Natural killer cell (primary cell): ENCODE measurements around the gene CHRNA1. TPM values are rescaled to one million over a fixed set of nuclear protein-coding genes. Genes with fewer than 3 reads are reported as not detected.

Experiments used
- ATAC-seq, 3 donors: fragments of 150-1000 bp in 2 of 3; fragments of 200-7000 bp in 1 of 3; cut with Tn5 transposase; 1 replicate in 1 of 3; 2 replicates in 2 of 3; pipeline ENCODE4 v1.10.0; 2021; ENCODE audit warnings: mild to moderate bottlenecking in 2 of 3, moderate library complexity in 2 of 3
- DNase-seq, 2 donors: peaks; one replicate each; pipeline versions ENCODE4 v3.0.0 to v3.0.0-alpha.2; 2013 to 2021; ENCODE audit warnings: mixed read lengths in 1 of 2
- H3K27ac ChIP-seq: one replicate; pipeline ENCODE4 v1.5.1; 2013; ENCODE audit warnings: mild to moderate bottlenecking, low read length
- H3K27me3 ChIP-seq: one replicate; pipeline ENCODE4 v1.6.1; 2013; ENCODE audit warnings: low read length; ENCODE audit not compliant: control insufficient read depth, insufficient read depth
- H3K36me3 ChIP-seq: one replicate; pipeline ENCODE4 v1.6.1; 2013; ENCODE audit warnings: low read length; ENCODE audit not compliant: control insufficient read depth, insufficient read depth
- H3K4me1 ChIP-seq: one replicate; pipeline ENCODE4 v1.6.1; 2013; ENCODE audit warnings: low read length; ENCODE audit not compliant: control insufficient read depth, insufficient read depth
- H3K4me3 ChIP-seq: one replicate; pipeline ENCODE4 v1.5.1; 2013; ENCODE audit warnings: low read length
- H3K9me3 ChIP-seq: one replicate; pipeline ENCODE4 v1.6.1; 2013; ENCODE audit warnings: low read length; ENCODE audit not compliant: control insufficient read depth, insufficient read depth
- H3K27ac Mint-ChIP-seq, 2 donors: one replicate each; pipeline ENCODE4 v1.8.0; 2022; ENCODE audit warnings: mild to moderate bottlenecking in 2 of 2, mixed read lengths in 2 of 2, moderate library complexity in 1 of 2
- H3K27me3 Mint-ChIP-seq, 2 donors: one replicate each; pipeline ENCODE4 v1.8.0; 2022; ENCODE audit warnings: low read depth in 2 of 2, mixed read lengths in 2 of 2
- H3K36me3 Mint-ChIP-seq: one replicate; pipeline ENCODE4 v1.8.0; 2022; ENCODE audit warnings: mixed read lengths
- H3K4me1 Mint-ChIP-seq, 2 donors: one replicate each; pipeline ENCODE4 v1.8.0; 2022; ENCODE audit warnings: mixed read lengths in 2 of 2
- H3K4me3 Mint-ChIP-seq: one replicate; pipeline ENCODE4 v1.8.0; 2022; ENCODE audit warnings: mild to moderate bottlenecking, moderate library complexity, mixed read lengths
- H3K9me3 Mint-ChIP-seq, 2 donors: one replicate each; pipeline ENCODE4 v1.8.0; 2022; ENCODE audit warnings: mixed read lengths in 2 of 2
- WGBS: methylation state at CpG from one replicate; pipeline ENCODE4 v1.1.7; 2013; ENCODE audit warnings: missing lambda C conversion rate; ENCODE audit not compliant: insufficient coverage; 5-methylcytosine and 5-hydroxymethylcytosine counted together
- intact Hi-C: fragments of 100-400 bp; cut with micrococcal nuclease; formaldehyde crosslinking; loops from one replicate; pipeline ENCODE4 v1.14.2; 2022
- total RNA-seq, 4 donors: library from RNA; stranded (reverse); fragments of 120-200 nt in 1 of 4; gene quantifications; one replicate each; pipeline versions ENCODE4 v1.2.3 to v1.2.4, GENCODE V29; 2013 to 2022
- TF ChIP-seq, protein P1 (sequence below): fragments of 200-600 bp; IDR thresholded peaks from one replicate; pipeline ENCODE4 v1.8.0; 2022; ENCODE audit warnings: antibody characterized with exemption

The CHRNA1 gene
- total RNA-seq, 3 donors from 2014 or later (not counting 1 experiment from before 2014, with no cell fraction given) = 0.23 TPM; not detected in 2

- H3K27ac Mint-ChIP-seq = no peak overlapping the region
- H3K4me1 Mint-ChIP-seq = no peaks in the 10 kb centered on the region
- intact Hi-C loops = no loop called here
- peaks cover 2 to 13% of the 10 kb centered on the region in 2 donors for H3K27me3 Mint-ChIP-seq
- DNase-seq (no peak), ATAC-seq (no peak)
- H3K27me3 ChIP-seq = no peaks in the 10 kb centered on the region
- no peak overlapping the region for H3K27ac ChIP-seq
- H3K36me3 Mint-ChIP-seq = no peaks in the 10 kb centered on the region
- no peaks in the 10 kb centered on the region for H3K36me3 ChIP-seq
- no peaks in the 10 kb centered on the region for H3K9me3 Mint-ChIP-seq
- TF ChIP-seq, protein P1, sequence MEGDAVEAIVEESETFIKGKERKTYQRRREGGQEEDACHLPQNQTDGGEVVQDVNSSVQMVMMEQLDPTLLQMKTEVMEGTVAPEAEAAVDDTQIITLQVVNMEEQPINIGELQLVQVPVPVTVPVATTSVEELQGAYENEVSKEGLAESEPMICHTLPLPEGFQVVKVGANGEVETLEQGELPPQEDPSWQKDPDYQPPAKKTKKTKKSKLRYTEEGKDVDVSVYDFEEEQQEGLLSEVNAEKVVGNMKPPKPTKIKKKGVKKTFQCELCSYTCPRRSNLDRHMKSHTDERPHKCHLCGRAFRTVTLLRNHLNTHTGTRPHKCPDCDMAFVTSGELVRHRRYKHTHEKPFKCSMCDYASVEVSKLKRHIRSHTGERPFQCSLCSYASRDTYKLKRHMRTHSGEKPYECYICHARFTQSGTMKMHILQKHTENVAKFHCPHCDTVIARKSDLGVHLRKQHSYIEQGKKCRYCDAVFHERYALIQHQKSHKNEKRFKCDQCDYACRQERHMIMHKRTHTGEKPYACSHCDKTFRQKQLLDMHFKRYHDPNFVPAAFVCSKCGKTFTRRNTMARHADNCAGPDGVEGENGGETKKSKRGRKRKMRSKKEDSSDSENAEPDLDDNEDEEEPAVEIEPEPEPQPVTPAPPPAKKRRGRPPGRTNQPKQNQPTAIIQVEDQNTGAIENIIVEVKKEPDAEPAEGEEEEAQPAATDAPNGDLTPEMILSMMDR = no peak
- H3K9me3 ChIP-seq = no peaks in the 10 kb centered on the region
- 83% methylated on average over 1 of the region's 1 CpG for WGBS
- no peak overlapping the region for H3K4me3 Mint-ChIP-seq
- H3K4me3 ChIP-seq = no peak overlapping the region
- H3K4me1 ChIP-seq = no peaks in the 10 kb centered on the region
Observed at GRCh38 chr2:174805803-174806202, 41.5 kb upstream of the CHRNA1 start.

GRCh38 chr2:174802459-174802858, 38.2 kb upstream of the CHRNA1 start:
- intact Hi-C loops = no loop called here
- Histone ChIP-seq H3K4me1 (no peaks in the 10 kb centered on the region), H3K4me3 (no peak overlapping the region), H3K27ac (no peak overlapping the region), H3K27me3 (no peaks in the 10 kb centered on the region), H3K9me3 (no peaks in the 10 kb centered on the region), H3K36me3 (no peaks in the 10 kb centered on the region)
- no peak overlapping the region for H3K4me3 Mint-ChIP-seq
- WGBS = 78% methylated on average over 4 of the region's 4 CpGs
- H3K4me1 Mint-ChIP-seq = no peaks in the 10 kb centered on the region
- no peaks in the 10 kb centered on the region for H3K9me3 Mint-ChIP-seq
- H3K27me3 Mint-ChIP-seq = peaks cover 2 to 13% of the 10 kb centered on the region in 2 donors
- DNase-seq (no peak), ATAC-seq (no peak)
- TF ChIP-seq, protein P1 = no peak
- no peak overlapping the region for H3K27ac Mint-ChIP-seq
- H3K36me3 Mint-ChIP-seq = no peaks in the 10 kb centered on the region

GRCh38 chr2:174800436-174801205, 36.3 kb upstream of the CHRNA1 start:
- no peaks in the 10 kb centered on the region for H3K9me3 ChIP-seq
- TF ChIP-seq, protein P1 = no peak
- no peaks in the 10 kb centered on the region for H3K27me3 ChIP-seq
- no peak overlapping the region for H3K4me3 ChIP-seq
- no peak overlapping the region for H3K27ac Mint-ChIP-seq
- no peaks in the 10 kb centered on the region for H3K36me3 Mint-ChIP-seq
- no peak for DNase-seq
- H3K36me3 ChIP-seq = no peaks in the 10 kb centered on the region
- peaks cover 2 to 13% of the 10 kb centered on the region in 2 donors for H3K27me3 Mint-ChIP-seq
- ATAC-seq = no peak
- no peaks in the 10 kb centered on the region for H3K4me1 ChIP-seq
- H3K9me3 Mint-ChIP-seq = no peaks in the 10 kb centered on the region
- H3K4me3 Mint-ChIP-seq = no peak overlapping the region
- WGBS = 73% methylated on average over 6 of the region's 8 CpGs
- H3K27ac ChIP-seq = no peak overlapping the region
- intact Hi-C loops = no loop called here
- no peaks in the 10 kb centered on the region for H3K4me1 Mint-ChIP-seq

- H3K9me3 Mint-ChIP-seq = no peaks in the 10 kb centered on the region
- no peaks in the 10 kb centered on the region for H3K4me1 Mint-ChIP-seq
- Histone ChIP-seq H3K4me3 (no peak overlapping the region), H3K4me1 (no peaks in the 10 kb centered on the region), H3K27me3 (no peaks in the 10 kb centered on the region), H3K27ac (no peak overlapping the region), H3K36me3 (no peaks in the 10 kb centered on the region), H3K9me3 (no peaks in the 10 kb centered on the region)
- H3K36me3 Mint-ChIP-seq = no peaks in the 10 kb centered on the region
- H3K27me3 Mint-ChIP-seq = peaks cover 0 to 3% of the 10 kb centered on the region in 2 donors
- DNase-seq (no peak), ATAC-seq (no peak)
- WGBS = 84% methylated on average over 1 of the region's 1 CpG
- TF ChIP-seq, protein P1 = no peak
- intact Hi-C loops = no loop called here
- no peak overlapping the region for H3K27ac Mint-ChIP-seq
- H3K4me3 Mint-ChIP-seq = no peak overlapping the region
Observed at GRCh38 chr2:174798801-174799200, 34.5 kb upstream of the CHRNA1 start.
